Calu3 (cell line): ENCODE results near the gene FAM240B. TPM values are rescaled to one million over a fixed set of nuclear protein-coding genes. Genes with fewer than 3 reads are reported as not detected.

Experiments used
- BruUV-seq: library from RNA; stranded (reverse); fragments of 400-500 nt; replicated peaks from 2 replicates; lab custom pipeline; 2021; lab: Mats Ljungman, UMichigan
- CTCF ChIA-PET: fragments of 300-600 bp; sonication (Branson Sonifier 250); formaldehyde crosslinking; loops from one replicate; lab custom pipeline; 2022; ENCODE audit warnings: antibody characterized with exemption; lab: Charles Lee
- DNase-seq: peaks from one replicate; pipeline ENCODE4 v3.0.0; 2022
- H3K27ac Mint-ChIP-seq: one replicate; pipeline ENCODE4 v1.8.0; 2022; ENCODE audit warnings: mixed read lengths; ENCODE audit not compliant: unreplicated experiment
- H3K27me3 Mint-ChIP-seq: one replicate; pipeline ENCODE4 v1.8.0; 2022; ENCODE audit warnings: mixed read lengths; ENCODE audit not compliant: unreplicated experiment
- H3K36me3 Mint-ChIP-seq: one replicate; pipeline ENCODE4 v1.8.0; 2022; ENCODE audit warnings: mild to moderate bottlenecking, moderate library complexity, mixed read lengths; ENCODE audit not compliant: insufficient read depth, unreplicated experiment
- H3K4me1 Mint-ChIP-seq: one replicate; pipeline ENCODE4 v1.8.0; 2022; ENCODE audit warnings: mild to moderate bottlenecking, low read depth, mixed read lengths; ENCODE audit not compliant: unreplicated experiment
- H3K4me3 Mint-ChIP-seq: one replicate; pipeline ENCODE4 v1.8.0; 2022; ENCODE audit warnings: mild to moderate bottlenecking, low read depth, moderate library complexity, mixed read lengths; ENCODE audit not compliant: unreplicated experiment
- H3K9me3 Mint-ChIP-seq: one replicate; pipeline ENCODE4 v1.8.0; 2022; ENCODE audit warnings: low read depth, mixed read lengths; ENCODE audit not compliant: unreplicated experiment
- CTCF ChIP-seq: fragments of 200-600 bp; IDR thresholded peaks from one replicate; pipeline ENCODE4 v1.8.0; 2022; ENCODE audit warnings: antibody characterized with exemption; ENCODE audit not compliant: unreplicated experiment
- intact Hi-C: fragments of 100-400 bp; cut with micrococcal nuclease; formaldehyde crosslinking; loops from one replicate; pipeline ENCODE4 v1.10.0; 2022; ENCODE audit not compliant: unreplicated experiment
- total RNA-seq: library from RNA; stranded (reverse); gene quantifications from 2 replicates; pipeline ENCODE4 v1.2.3, GENCODE V29; 2022

FAM240B gene
- total RNA-seq, 1 experiment from 2014 or later = not detected

GRCh38 chr9:38761339-38761738 lies 41.4 kb upstream of the FAM240B start:
- DNase-seq = no peak
- H3K27me3 Mint-ChIP-seq = no peaks in the 10 kb centered on the region
- no TSS peak for BruUV-seq
- no peak overlapping the region for H3K4me3 Mint-ChIP-seq
- no peaks in the 10 kb centered on the region for H3K9me3 Mint-ChIP-seq
- no peaks in the 10 kb centered on the region for H3K36me3 Mint-ChIP-seq
- intact Hi-C loops = no loop called here
- no peak overlapping the region for H3K27ac Mint-ChIP-seq
- TF ChIP-seq CTCF = no peak
- CTCF ChIA-PET = no interaction called here
- H3K4me1 Mint-ChIP-seq = no peaks in the 10 kb centered on the region

- no peaks in the 10 kb centered on the region for H3K4me1 Mint-ChIP-seq
- H3K27ac Mint-ChIP-seq = no peak overlapping the region
- CTCF ChIA-PET = no interaction called here
- BruUV-seq = no TSS peak
- no peaks in the 10 kb centered on the region for H3K36me3 Mint-ChIP-seq
- H3K4me3 Mint-ChIP-seq = no peak overlapping the region
- no peaks in the 10 kb centered on the region for H3K27me3 Mint-ChIP-seq
- no peaks in the 10 kb centered on the region for H3K9me3 Mint-ChIP-seq
- no peak for DNase-seq
- intact Hi-C loops = no loop called here
- no peak for TF ChIP-seq CTCF
These were observed 36.8 kb upstream of the FAM240B start for GRCh38 chr9:38756702-38757101.

- intact Hi-C loops = no loop called here
- no peaks in the 10 kb centered on the region for H3K36me3 Mint-ChIP-seq
- CTCF ChIA-PET = no interaction called here
- H3K4me1 Mint-ChIP-seq = no peaks in the 10 kb centered on the region
- no peak for DNase-seq
- H3K27me3 Mint-ChIP-seq = no peaks in the 10 kb centered on the region
- H3K27ac Mint-ChIP-seq = no peak overlapping the region
- H3K4me3 Mint-ChIP-seq = no peak overlapping the region
- no TSS peak for BruUV-seq
- TF ChIP-seq CTCF = no peak
- no peaks in the 10 kb centered on the region for H3K9me3 Mint-ChIP-seq
These were observed 28.0 kb upstream of the FAM240B start for GRCh38 chr9:38747941-38748340.

GRCh38 chr9:38747067-38747466 lies 27.1 kb upstream of the FAM240B start:
- no peaks in the 10 kb centered on the region for H3K27me3 Mint-ChIP-seq
- TF ChIP-seq CTCF = no peak
- no peak for DNase-seq
- H3K4me1 Mint-ChIP-seq = no peaks in the 10 kb centered on the region
- intact Hi-C loops = no loop called here
- no peaks in the 10 kb centered on the region for H3K9me3 Mint-ChIP-seq
- no TSS peak for BruUV-seq
- no peak overlapping the region for H3K27ac Mint-ChIP-seq
- H3K4me3 Mint-ChIP-seq = no peak overlapping the region
- H3K36me3 Mint-ChIP-seq = no peaks in the 10 kb centered on the region
- CTCF ChIA-PET = no interaction called here
